GM23338 (cell line): Measurements from ENCODE around the gene VSIG10L2. TPM values are rescaled to one million over a fixed set of nuclear protein-coding genes. Genes with fewer than 3 reads are reported as not detected.
A peak's percentile ranks its signal among the peaks of the same experiment; 100 is the strongest.

Experiments
- ATAC-seq: fragments of 200-7000 bp; cut with Tn5 transposase; 3 replicates; pipeline ENCODE4 v1.9.1; 2020
- DNase-seq: peaks from one replicate; pipeline ENCODE4 v3.0.0-alpha.2; 2015; ENCODE audit warnings: low spot score
- H2AFZ ChIP-seq: fragments of 200-600 bp; sonication (generic); 2 replicates; pipeline ENCODE4 v1.8.0; 2016; ENCODE audit warnings: antibody characterized with exemption, mild to moderate bottlenecking, moderate library complexity
- H3F3A ChIP-seq: fragments of 200-600 bp; sonication (generic); replicated peaks from 2 replicates; pipeline ENCODE4 v1.8.0; 2017; ENCODE audit warnings: antibody characterized with exemption, mixed run types, low read depth
- H3K27ac ChIP-seq: fragments of 200-600 bp; sonication (generic); 2 replicates; pipeline ENCODE4 v1.6.1; 2016; ENCODE audit warnings: low read depth
- H3K27me3 ChIP-seq: fragments of 200-600 bp; sonication (generic); 2 replicates; pipeline ENCODE4 v1.8.0; 2016; ENCODE audit warnings: mild to moderate bottlenecking, mixed run types, moderate library complexity; ENCODE audit not compliant: insufficient read depth
- H3K36me3 ChIP-seq: fragments of 200-600 bp; sonication (generic); 2 replicates; pipeline ENCODE4 v1.8.0; 2016; ENCODE audit warnings: mild to moderate bottlenecking; ENCODE audit not compliant: insufficient read depth
- H3K4me1 ChIP-seq: fragments of 200-600 bp; sonication (generic); 2 replicates; pipeline ENCODE4 v1.8.0; 2016; ENCODE audit warnings: mild to moderate bottlenecking, moderate library complexity; ENCODE audit not compliant: insufficient read depth
- H3K4me2 ChIP-seq: fragments of 200-600 bp; sonication (generic); 2 replicates; pipeline ENCODE4 v1.7.1; 2017; ENCODE audit warnings: mixed run types
- H3K4me3 ChIP-seq: fragments of 200-600 bp; sonication (generic); 2 replicates; pipeline ENCODE4 v1.6.1; 2016; ENCODE audit warnings: mixed run types
- H3K79me2 ChIP-seq: fragments of 200-600 bp; sonication (generic); replicated peaks from 2 replicates; pipeline ENCODE4 v1.8.0; 2017; ENCODE audit warnings: mild to moderate bottlenecking; ENCODE audit not compliant: insufficient read depth
- H3K9me2 ChIP-seq: fragments of 200-600 bp; sonication (generic); 2 replicates; pipeline ENCODE4 v1.8.0; 2017; ENCODE audit not compliant: insufficient read depth
- H4K20me1 ChIP-seq: fragments of 200-600 bp; sonication (generic); replicated peaks from 2 replicates; pipeline ENCODE4 v1.8.0; 2017; ENCODE audit warnings: mild to moderate bottlenecking; ENCODE audit not compliant: insufficient read depth
- H3K27ac Mint-ChIP-seq: 2 replicates; pipeline ENCODE4 v1.8.0; 2020; ENCODE audit warnings: inconsistent platforms, mild to moderate bottlenecking, moderate library complexity, mixed read lengths
- H3K27me3 Mint-ChIP-seq: 3 replicates; pipeline ENCODE4 v1.8.0; 2022; ENCODE audit warnings: low read depth, mild to moderate bottlenecking, moderate library complexity, mixed read lengths, inconsistent platforms; ENCODE audit not compliant: insufficient read depth, poor library complexity
- H3K36me3 Mint-ChIP-seq: 3 replicates; pipeline ENCODE4 v1.8.0; 2021; ENCODE audit warnings: low read depth, mild to moderate bottlenecking, inconsistent platforms, moderate library complexity, mixed read lengths
- H3K4me1 Mint-ChIP-seq: 3 replicates; pipeline ENCODE4 v1.8.0; 2020; ENCODE audit warnings: mild to moderate bottlenecking, inconsistent platforms, mixed read lengths
- H3K4me3 Mint-ChIP-seq: 3 replicates; pipeline ENCODE4 v1.8.0; 2021; ENCODE audit warnings: moderate library complexity, mild to moderate bottlenecking, inconsistent platforms, mixed read lengths
- H3K9me3 Mint-ChIP-seq: 3 replicates; pipeline ENCODE4 v1.8.0; 2020; ENCODE audit warnings: moderate library complexity, mild to moderate bottlenecking, inconsistent platforms, mixed read lengths
- CREB1 ChIP-seq: fragments of 250-450 bp; sonication (Bioruptor Pico); IDR thresholded peaks from 2 replicates; pipeline ENCODE4 v1.5.0; 2020; ENCODE audit warnings: low read depth, mild to moderate bottlenecking, moderate library complexity
- CTCF ChIP-seq, 2 experiments: fragments of 200-600 bp in 1 of 2; sonication (generic) in 1 of 2; conservative IDR thresholded peaks; 2 replicates each; pipeline versions ENCODE4 v1.5.1 to v1.6.1; 2016 to 2017; ENCODE audit warnings: antibody characterized with exemption in 2 of 2, low read depth in 2 of 2, mild to moderate bottlenecking in 2 of 2, moderate library complexity in 1 of 2
- ETS1 ChIP-seq: IDR thresholded peaks from 2 replicates; pipeline ENCODE4 v1.6.1; 2016; ENCODE audit warnings: antibody characterized with exemption
- EZH2phosphoT487 ChIP-seq: fragments of 200-600 bp; sonication (generic); IDR thresholded peaks from one replicate; pipeline ENCODE4 v1.8.1; 2018; ENCODE audit warnings: antibody characterized with exemption; ENCODE audit not compliant: unreplicated experiment
- JUNB ChIP-seq: IDR thresholded peaks from one replicate; pipeline ENCODE4 v1.6.1; 2016; ENCODE audit warnings: antibody characterized with exemption; ENCODE audit not compliant: unreplicated experiment
- NANOG ChIP-seq: IDR thresholded peaks from 2 replicates; pipeline ENCODE4 v1.6.1; 2016; ENCODE audit warnings: antibody characterized with exemption, borderline replicate concordance
- POLR2AphosphoS5 ChIP-seq: IDR thresholded peaks from 2 replicates; pipeline ENCODE4 v1.6.1; 2016; ENCODE audit warnings: antibody characterized with exemption, low read depth
- REST ChIP-seq: IDR thresholded peaks from one replicate; pipeline ENCODE4 v1.6.1; 2018; ENCODE audit warnings: antibody characterized with exemption; ENCODE audit not compliant: unreplicated experiment
- STAT1 ChIP-seq: IDR thresholded peaks from one replicate; pipeline ENCODE4 v1.6.1; 2016; ENCODE audit warnings: antibody characterized with exemption; ENCODE audit not compliant: unreplicated experiment
- ZNF114 ChIP-seq: fragments of 250-450 bp; sonication (Bioruptor Pico); IDR thresholded peaks from 2 replicates; pipeline ENCODE4 v1.5.0; 2020; ENCODE audit warnings: mild to moderate bottlenecking, moderate library complexity
- ZNF331 ChIP-seq: fragments of 250-450 bp; sonication (Bioruptor Pico); IDR thresholded peaks from 2 replicates; pipeline ENCODE4 v1.5.0; 2020; ENCODE audit warnings: low read depth, mild to moderate bottlenecking, moderate library complexity
- ZNF462 ChIP-seq: fragments of 250-450 bp; sonication (Bioruptor Pico); IDR thresholded peaks from 2 replicates; pipeline ENCODE4 v1.5.0; 2020; ENCODE audit warnings: mild to moderate bottlenecking, moderate library complexity
- polyA plus RNA-seq: library from polyadenylated mRNA; unstranded; fragments of >200 nt; fragmentation: Nextera tagmentation; extraction: Ambion mirVana; gene quantifications from 2 replicates; pipeline ENCODE4 v1.2.1, GENCODE V29; 2016
- total RNA-seq: library from RNA; depleted of rRNA; stranded (reverse); fragments of >200 nt; shearing (Covaris generic); gene quantifications from 2 replicates; pipeline ENCODE4 v1.2.3, GENCODE V29; 2014

VSIG10L2 gene
- total and polyA plus RNA-seq, 2 experiments from 2014 or later: 0.63 TPM; not detected in 1

GRCh38 chr11:125902277-125902926, 43.4 kb upstream of the VSIG10L2 start:
- peaks cover 12% of the 10 kb centered on the region for H3K4me1 Mint-ChIP-seq
- H3K9me3 Mint-ChIP-seq: no peaks in the 10 kb centered on the region; the same call in 1 of the 3 replicates
- H3K27me3 Mint-ChIP-seq: peaks cover 20% of the 10 kb centered on the region
- H3K4me3 Mint-ChIP-seq: peak overlapping the region; percentile 99
- Histone ChIP-seq H3K4me3 (peak overlapping the region; percentile 88), H2AFZ (peak overlapping the region; percentile 89), H3K79me2 (peaks cover 51% of the 10 kb centered on the region), H3K36me3 (peaks cover 17% of the 10 kb centered on the region), H3K4me1 (no peaks in the 10 kb centered on the region), H3K9me2 (no peaks in the 10 kb centered on the region), H3K27ac (peak overlapping the region; percentile 20; the same call in 1 of the 2 replicates), H3F3A (peaks cover 15% of the 10 kb centered on the region; the same call in 1 of the 2 replicates), H4K20me1 (peaks cover 23% of the 10 kb centered on the region), H3K4me2 (peak overlapping the region; percentile 89), H3K27me3 (peaks cover 19% of the 10 kb centered on the region)
- TF ChIP-seq ZNF114 (CRISPR knock-in tag) (no peak), POLR2AphosphoS5 (no peak), ZNF462 (CRISPR knock-in tag) (no peak), CTCF (conservative IDR thresholded peaks at IDR 0.05; ENCODE audit: low read depth in 2 of 2) (no peak), REST (no peak), ETS1 (no peak), EZH2phosphoT487 (no peak), STAT1 (no peak), CREB1 (no peak), ZNF331 (no peak), NANOG (no peak), JUNB (no peak)
- H3K36me3 Mint-ChIP-seq: peaks cover 35% of the 10 kb centered on the region
- DNase-seq: no peak
- H3K27ac Mint-ChIP-seq: peak overlapping the region; percentile 81; the same call in 1 of the 2 replicates
- ATAC-seq: no peak
